Brain microvascular endothelial cell (primary cell): Measurements from ENCODE around the gene PIGN.

Source experiments
- DNase-seq: peaks from one replicate; pipeline ENCODE4 v3.0.0-alpha.2; 2020
- H3K27ac ChIP-seq: fragments of 250-450 bp; sonication (Bioruptor Pico); 2 replicates; pipeline ENCODE4 v1.5.1; 2020; ENCODE audit warnings: mild to moderate bottlenecking, moderate library complexity
- H3K27me3 ChIP-seq: fragments of 250-450 bp; sonication (Bioruptor Pico); replicated peaks from 2 replicates; pipeline ENCODE4 v1.5.1; 2020; ENCODE audit warnings: mild to moderate bottlenecking
- H3K36me3 ChIP-seq: fragments of 250-450 bp; sonication (Bioruptor Pico); replicated peaks from 2 replicates; pipeline ENCODE4 v1.5.1; 2020; ENCODE audit warnings: mild to moderate bottlenecking
- H3K4me3 ChIP-seq: 2 replicates; pipeline ENCODE4 v1.5.1; 2011; ENCODE audit warnings: low read depth, mild to moderate bottlenecking, control low read depth, low read length, moderate library complexity
- CTCF ChIP-seq: IDR thresholded peaks from 2 replicates; pipeline ENCODE4 v1.5.1; 2011; ENCODE audit warnings: low read depth, mild to moderate bottlenecking, moderate library complexity, low read length, control low read depth, inconsistent platforms; ENCODE audit errors: missing control alignments
- in situ Hi-C: cut with HindIII; loops from 2 replicates; pipeline ENCODE4 v1.10.0; 2017; ENCODE audit warnings: low sequenced_read_pairs, low pct_ligation_motif_present

Gene PIGN

GRCh38 chr18:62151068-62151771 is 35.6 kb downstream of the PIGN start:
- H3K36me3 ChIP-seq, result no peaks in the 10 kb centered on the region
- no peak for TF ChIP-seq CTCF
- H3K27me3 ChIP-seq, result no peaks in the 10 kb centered on the region
- in situ Hi-C loops, result no loop called here
- H3K4me3 ChIP-seq, result no peak overlapping the region
- no peak overlapping the region for H3K27ac ChIP-seq
- DNase-seq, result no peak

GRCh38 chr18:62144338-62144737 is 42.5 kb downstream of the PIGN start:
- in situ Hi-C loops, result no loop called here
- no peak for DNase-seq
- Histone ChIP-seq H3K27ac (no peak overlapping the region), H3K4me3 (no peak overlapping the region), H3K36me3 (no peaks in the 10 kb centered on the region), H3K27me3 (no peaks in the 10 kb centered on the region)
- TF ChIP-seq CTCF, result no peak

- Histone ChIP-seq H3K27me3 (no peaks in the 10 kb centered on the region), H3K36me3 (no peaks in the 10 kb centered on the region), H3K4me3 (no peak overlapping the region), H3K27ac (no peak overlapping the region)
- no peak for TF ChIP-seq CTCF
- no peak for DNase-seq
- in situ Hi-C loops, result no loop called here
Measured at GRCh38 chr18:62140259-62140658, 46.6 kb downstream of the PIGN start.

GRCh38 chr18:62138461-62139235 is 48.2 kb downstream of the PIGN start:
- Histone ChIP-seq H3K4me3 (no peak overlapping the region), H3K36me3 (no peaks in the 10 kb centered on the region), H3K27me3 (no peaks in the 10 kb centered on the region), H3K27ac (no peak overlapping the region)
- in situ Hi-C loops, result no loop called here
- DNase-seq, result no peak
- TF ChIP-seq CTCF, result no peak

GRCh38 chr18:62131301-62131909 is 55.5 kb downstream of the PIGN start:
- in situ Hi-C loops, result no loop called here
- Histone ChIP-seq H3K27me3 (no peaks in the 10 kb centered on the region), H3K27ac (no peak overlapping the region), H3K4me3 (no peak overlapping the region), H3K36me3 (no peaks in the 10 kb centered on the region)
- TF ChIP-seq CTCF, result peak; percentile 90
- peak; percentile 49 for DNase-seq
